Non-pigmented ciliary epithelial cell (primary cell): ENCODE measurements around the gene OR5AP2.
"Not testable (repeated sequence)": the region's sequence is repeated elsewhere in the genome, so short reads cannot be mapped to it uniquely, and the experiment has no call there.

Source experiments
- DNase-seq: peaks from one replicate; pipeline ENCODE4 v3.0.0-alpha.2; 2010; ENCODE audit warnings: low read depth

OR5AP2 gene

DNA sequence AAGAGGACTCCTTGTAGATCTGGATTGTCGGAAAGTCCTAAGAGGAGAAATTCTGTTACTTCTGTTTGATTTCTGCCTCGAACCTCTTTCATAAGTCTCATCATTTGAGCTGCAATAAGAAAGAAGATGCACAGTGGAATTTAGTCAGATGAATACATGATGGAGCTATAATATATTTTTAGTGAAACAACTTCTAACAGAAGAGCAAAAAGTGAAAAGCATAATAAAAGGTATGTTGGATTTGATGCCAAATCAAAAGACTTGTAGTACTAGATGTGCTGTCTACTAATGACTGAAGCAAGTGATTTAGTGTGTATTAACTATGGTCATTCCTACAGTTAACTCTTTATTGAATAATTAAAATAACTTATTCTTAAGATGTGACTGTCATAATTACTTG, at the start of gene OR5AP2:
TSS of gene OR5AP2 (minus strand) at position 101 of the 400 bp plus-strand sequence. CDS start at position 101, 0 bp downstream.
- DNase-seq: no peak

DNA sequence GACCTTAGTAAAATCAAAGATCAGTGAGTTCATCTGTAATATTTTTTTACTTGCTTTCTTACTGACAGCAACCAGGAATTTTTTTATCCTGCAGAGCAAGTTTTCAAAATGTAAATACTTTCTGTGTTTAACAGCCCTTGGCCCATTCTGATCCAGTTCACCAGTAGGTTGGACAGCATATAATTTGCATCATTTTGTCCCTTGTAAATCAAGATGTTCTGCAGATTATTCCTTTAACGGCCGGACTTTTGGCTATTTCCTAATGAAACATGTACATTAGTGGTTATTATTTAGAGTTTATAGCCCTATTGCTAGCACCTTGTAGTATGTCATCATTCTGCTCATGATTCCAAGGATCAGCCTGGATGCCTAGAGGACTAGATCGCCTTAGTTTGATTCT, 48.9 kb upstream of the OR5AP2 start:
- DNase-seq: not testable (repeated sequence)

- DNase-seq: no peak
Observed at GRCh38 chr11:56688554-56689100, 46.4 kb upstream of the OR5AP2 start.

DNA sequence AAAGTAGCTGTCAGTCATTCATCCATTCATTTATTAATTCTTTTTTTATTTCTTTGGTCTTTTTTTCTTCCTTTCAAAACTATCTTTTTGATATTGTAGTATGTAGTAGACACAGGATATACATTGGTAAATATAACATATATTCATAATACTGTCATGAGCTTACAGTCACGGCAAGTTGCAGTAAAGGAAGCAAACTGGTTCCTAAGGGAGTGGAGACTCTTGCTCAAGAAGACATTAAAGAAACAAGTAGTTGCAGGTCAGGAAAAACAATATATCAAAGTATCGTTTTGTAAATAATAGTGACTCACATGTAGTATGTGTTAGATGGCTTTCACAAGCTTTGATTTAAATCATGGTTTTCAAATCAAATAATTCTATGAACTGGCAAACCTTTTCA, 28.7 kb upstream of the OR5AP2 start:
- DNase-seq: no peak

DNA sequence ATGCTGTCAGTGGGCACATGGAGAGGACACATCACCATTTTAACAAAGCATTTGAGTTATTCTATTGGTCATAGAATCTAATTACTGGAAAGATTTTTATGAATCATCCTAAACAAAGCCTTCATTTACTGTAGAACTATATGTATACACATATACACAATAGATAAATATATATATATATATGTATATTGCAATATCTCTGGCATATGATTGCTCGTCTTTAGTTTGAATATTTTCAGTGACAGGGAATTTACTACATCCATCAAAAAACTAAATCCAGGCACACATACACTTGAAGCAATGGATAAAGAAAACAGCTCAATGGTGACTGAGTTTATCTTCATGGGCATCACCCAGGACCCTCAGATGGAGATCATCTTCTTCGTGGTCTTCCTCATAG, 21.1 kb upstream of the OR5AP2 start, which contains the start of gene OR5AR1:
TSS of gene OR5AR1 (plus strand) at position 301 of the 400 bp plus-strand sequence. CDS start at position 301, 0 bp downstream.
- DNase-seq: no peak

DNA sequence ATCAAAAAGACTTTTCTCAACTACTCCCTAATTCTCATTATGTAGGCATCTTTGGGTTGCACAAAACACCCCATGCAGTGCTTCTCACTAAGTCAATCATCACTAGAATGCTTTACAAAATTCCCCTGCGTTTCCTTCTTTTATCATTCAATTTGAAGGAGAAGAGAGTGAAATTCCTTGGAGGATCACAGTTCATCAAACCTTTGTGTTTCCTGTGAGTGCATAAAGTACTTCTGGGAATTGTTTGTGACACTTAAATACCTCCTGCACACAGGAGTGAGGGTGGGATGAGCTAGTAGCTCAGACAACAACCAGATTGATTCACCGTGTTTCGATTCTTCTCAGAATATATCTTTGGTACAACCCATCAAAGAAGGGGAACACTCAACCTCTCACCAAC, 17.5 kb upstream of the OR5AP2 start:
- DNase-seq: no peak

DNA sequence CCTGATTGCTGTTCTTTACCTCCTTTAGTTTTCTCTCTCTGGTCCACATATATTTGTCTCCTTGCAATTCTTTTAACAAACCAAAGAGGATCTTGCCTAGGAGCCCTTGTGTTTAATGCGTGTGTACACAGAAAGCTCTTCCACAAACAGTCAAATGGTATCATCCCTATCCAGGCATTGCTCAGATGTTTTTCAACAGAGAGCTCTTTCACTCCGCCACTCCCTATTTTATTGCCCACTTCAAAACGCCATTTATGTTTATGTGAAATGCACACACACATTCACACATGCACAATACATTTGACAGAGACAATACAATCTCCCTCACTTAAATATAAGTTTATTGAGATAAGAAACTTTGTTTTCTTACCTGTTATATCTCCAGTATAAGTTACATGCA, 4.7 kb downstream of the OR5AP2 start:
- DNase-seq: no peak

GRCh38 chr11:56636861-56637260, 5.4 kb downstream of the OR5AP2 start:
- DNase-seq: no peak

GRCh38 chr11:56632329-56632728, 9.9 kb downstream of the OR5AP2 start:
- no peak for DNase-seq

- DNase-seq: no peak
Observed at GRCh38 chr11:56625946-56626345, 16.3 kb downstream of the OR5AP2 start.

- DNase-seq: peak; percentile 1
Observed at GRCh38 chr11:56624661-56625110, 17.6 kb downstream of the OR5AP2 start.

DNA sequence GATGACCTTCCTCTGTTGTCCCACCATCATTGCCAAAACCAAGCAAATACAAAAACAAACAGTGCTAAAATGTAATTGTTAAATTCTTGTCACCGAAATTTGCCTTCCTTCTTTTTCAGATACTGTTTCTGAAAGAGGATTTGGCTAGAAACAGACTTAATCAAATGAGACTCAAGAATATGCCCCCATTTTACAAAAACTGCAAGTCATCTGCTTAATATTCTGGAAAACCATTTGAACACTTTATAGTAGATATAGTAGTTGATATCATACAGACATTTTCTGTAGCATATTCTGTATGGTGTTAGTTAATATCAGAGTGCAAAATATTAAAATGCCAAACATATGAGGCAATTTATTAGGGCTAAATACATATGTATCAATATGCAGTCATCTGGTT, 31.1 kb downstream of the OR5AP2 start:
- no peak for DNase-seq

DNA sequence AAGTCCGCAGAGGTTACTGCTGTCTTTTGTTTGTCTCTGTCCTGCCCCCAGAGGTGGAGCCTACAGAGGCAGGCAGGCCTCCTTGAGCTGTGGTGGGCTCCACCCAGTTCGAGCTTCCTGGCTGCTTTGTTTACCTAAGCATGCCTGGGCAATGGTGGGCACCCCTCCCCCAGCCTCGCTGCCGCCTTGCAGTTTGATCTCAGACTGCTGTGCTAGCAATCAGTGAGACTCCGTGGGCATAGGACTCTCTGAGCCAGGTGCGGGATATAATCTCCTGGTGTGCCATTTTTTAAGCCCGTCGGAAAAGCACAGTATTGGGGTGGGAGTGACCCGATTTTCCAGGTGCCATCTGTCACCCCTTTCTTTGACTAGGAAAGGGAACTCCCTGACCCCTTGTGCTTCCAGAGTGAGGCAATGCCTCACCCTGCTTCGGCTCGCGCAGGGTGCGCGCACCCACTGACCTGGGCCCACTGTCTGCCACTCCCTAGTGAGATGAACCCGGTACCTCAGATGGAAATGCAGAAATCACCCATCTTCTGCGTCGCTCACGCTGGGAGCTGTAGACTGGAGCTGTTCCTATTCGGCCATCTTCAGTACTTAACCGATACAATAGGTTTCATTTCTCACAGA, 50.0 kb downstream of the OR5AP2 start:
- not testable (repeated sequence) for DNase-seq
